ENCODE measurements around the gene CAP1.

GRCh38 chr1:40038697-40039096 lies 1.8 kb upstream of the CAP1 start:
- TF ChIP-seq CTCF (IDR thresholded peaks at IDR 0.05; ENCODE audit: low read length) (no peak), EZH2 (IDR thresholded peaks at IDR 0.05; ENCODE audit: borderline replicate concordance, low read length) (no peak)
